Activated T-helper 1 cell treated with anti-CD3 and anti-CD28 coated beads, Interleukin-12 subunit alpha, Interleukin-12 subunit beta, Interleukin-2, Interleukin-4 antibody, amounts not matched to agents 30 ng/mL and 10 ng/mL and 1 ng/mL, durations not matched to agents 14 hours and 24 hours and 36 hours (primary cell): ENCODE data around the gene RPL22. TPM values are rescaled to one million over a fixed set of nuclear protein-coding genes. Genes with fewer than 3 reads are reported as not detected.

Experiments used
- total RNA-seq: library from RNA; stranded (reverse); gene quantifications from 2 replicates; pipeline ENCODE4 v1.2.3, GENCODE V29; 2022

The RPL22 gene
- total RNA-seq, 1 donor from 2014 or later: 457 TPM

Other genes with a start within 250 kb of the RPL22 start
- 18.3 and 18.6 TPM in 2 replicates for gene NPHP4, start 207.2 kb downstream of the RPL22 start, total RNA-seq
- 237 and 254 TPM in 2 replicates for gene KCNAB2, start 153.7 kb downstream of the RPL22 start, total RNA-seq
- gene CHD5, start 19.3 kb downstream of the RPL22 start, total RNA-seq: 0.62 and 0.83 TPM in 2 replicates
- 65.8 and 71.6 TPM in 2 replicates for gene RNF207, start 6.5 kb upstream of the RPL22 start, total RNA-seq
- gene ICMT, start 36.4 kb upstream of the RPL22 start, total RNA-seq: 65.0 and 65.9 TPM in 2 replicates
- not detected in 2 replicates for gene HES3, start 44.6 kb upstream of the RPL22 start, total RNA-seq
- 1.4 and 1.6 TPM in 2 replicates for gene GPR153, start 61.5 kb upstream of the RPL22 start, total RNA-seq
- gene ACOT7, start 194.2 kb upstream of the RPL22 start, total RNA-seq: 124 and 126 TPM in 2 replicates
- gene HES2, start 220.3 kb upstream of the RPL22 start, total RNA-seq: 0.27 and 0.29 TPM in 2 replicates
- 1.2 and 1.8 TPM in 2 replicates for gene ESPN, start 225.2 kb upstream of the RPL22 start, total RNA-seq